Measurements from ENCODE around the gene ARRDC2.
"Not testable (repeated sequence)": the region's sequence is repeated elsewhere in the genome, so short reads cannot be mapped to it uniquely, and the experiment has no call there.

ARRDC2 gene

GRCh38 chr19:18001777-18002345, 6.1 kb upstream of the ARRDC2 start:
- peak overlapping the region; percentile 81 for H3K27ac Mint-ChIP-seq
- H3K4me1 Mint-ChIP-seq, result peaks cover 28% of the 10 kb centered on the region
- peak overlapping the region; percentile 90 for H3K4me3 Mint-ChIP-seq
- no peaks in the 10 kb centered on the region for H3K9me3 Mint-ChIP-seq
- no peaks in the 10 kb centered on the region for H3K27me3 Mint-ChIP-seq
- H3K36me3 Mint-ChIP-seq, result peaks cover 2% of the 10 kb centered on the region

GRCh38 chr19:18002347-18002850, 5.6 kb upstream of the ARRDC2 start:
- Mint-ChIP-seq H3K4me1 (peaks cover 32% of the 10 kb centered on the region), H3K36me3 (peaks cover 3% of the 10 kb centered on the region), H3K9me3 (no peaks in the 10 kb centered on the region), H3K27me3 (no peaks in the 10 kb centered on the region), H3K27ac (no peak overlapping the region), H3K4me3 (peak overlapping the region; percentile 90)

- not testable (repeated sequence) for H3K36me3 Mint-ChIP-seq, H3K9me3 Mint-ChIP-seq, H3K4me3 Mint-ChIP-seq, H3K27ac Mint-ChIP-seq, H3K27me3 Mint-ChIP-seq
- H3K4me1 Mint-ChIP-seq, result peaks cover 40% of the 10 kb centered on the region
These were observed 2.2 kb upstream of the ARRDC2 start for GRCh38 chr19:18005750-18006149.

GRCh38 chr19:18007044-18007916, 690 bp upstream of the ARRDC2 start:
- Mint-ChIP-seq H3K27ac (peak overlapping the region; percentile 87), H3K36me3 (peaks cover 7% of the 10 kb centered on the region), H3K27me3 (no peaks in the 10 kb centered on the region), H3K4me1 (peaks cover 44% of the 10 kb centered on the region), H3K9me3 (no peaks in the 10 kb centered on the region), H3K4me3 (peak overlapping the region; percentile 91)

- Mint-ChIP-seq H3K4me1 (peaks cover 45% of the 10 kb centered on the region), H3K27me3 (no peaks in the 10 kb centered on the region), H3K9me3 (no peaks in the 10 kb centered on the region), H3K36me3 (peaks cover 10% of the 10 kb centered on the region), H3K27ac (peak overlapping the region; percentile 75), H3K4me3 (peak overlapping the region; percentile 91)
These were observed 844 bp downstream of the ARRDC2 start for GRCh38 chr19:18008814-18009213.

- Mint-ChIP-seq H3K27ac (no peak overlapping the region), H3K9me3 (no peaks in the 10 kb centered on the region), H3K4me3 (peak overlapping the region; percentile 91), H3K27me3 (no peaks in the 10 kb centered on the region), H3K36me3 (peaks cover 17% of the 10 kb centered on the region), H3K4me1 (peaks cover 53% of the 10 kb centered on the region)
These were observed 1.6 kb downstream of the ARRDC2 start for GRCh38 chr19:18009412-18010066.

GRCh38 chr19:18010149-18010548, 2.2 kb downstream of the ARRDC2 start:
- Mint-ChIP-seq H3K9me3 (no peaks in the 10 kb centered on the region), H3K27ac (no peak overlapping the region), H3K27me3 (no peaks in the 10 kb centered on the region), H3K4me3 (peak overlapping the region; percentile 80), H3K4me1 (peaks cover 59% of the 10 kb centered on the region), H3K36me3 (peaks cover 17% of the 10 kb centered on the region)

- Mint-ChIP-seq H3K9me3 (no peaks in the 10 kb centered on the region), H3K27me3 (no peaks in the 10 kb centered on the region), H3K36me3 (peaks cover 20% of the 10 kb centered on the region), H3K27ac (peak overlapping the region; percentile 83), H3K4me1 (peaks cover 75% of the 10 kb centered on the region), H3K4me3 (peak overlapping the region; percentile 80)
These were observed 5.5 kb downstream of the ARRDC2 start for GRCh38 chr19:18013210-18014111.

GRCh38 chr19:18014197-18014596, 6.2 kb downstream of the ARRDC2 start:
- no peaks in the 10 kb centered on the region for H3K27me3 Mint-ChIP-seq
- peaks cover 20% of the 10 kb centered on the region for H3K36me3 Mint-ChIP-seq
- peak overlapping the region; percentile 80 for H3K4me3 Mint-ChIP-seq
- H3K27ac Mint-ChIP-seq, result peak overlapping the region; percentile 83
- H3K9me3 Mint-ChIP-seq, result no peaks in the 10 kb centered on the region
- peaks cover 72% of the 10 kb centered on the region for H3K4me1 Mint-ChIP-seq

- Mint-ChIP-seq H3K27me3 (no peaks in the 10 kb centered on the region), H3K36me3 (peaks cover 16% of the 10 kb centered on the region), H3K9me3 (no peaks in the 10 kb centered on the region), H3K27ac (peak overlapping the region; percentile 35), H3K4me3 (no peak overlapping the region), H3K4me1 (peaks cover 74% of the 10 kb centered on the region)
These were observed 8.4 kb downstream of the ARRDC2 start for GRCh38 chr19:18016209-18016910.

- Mint-ChIP-seq H3K27me3 (no peaks in the 10 kb centered on the region), H3K4me3 (no peak overlapping the region), H3K9me3 (no peaks in the 10 kb centered on the region), H3K27ac (peak overlapping the region; percentile 17), H3K36me3 (peaks cover 16% of the 10 kb centered on the region), H3K4me1 (peaks cover 79% of the 10 kb centered on the region)
These were observed 9.5 kb downstream of the ARRDC2 start for GRCh38 chr19:18017275-18018083.

GRCh38 chr19:18020212-18021085, 12.5 kb downstream of the ARRDC2 start:
- peak overlapping the region; percentile 71 for H3K27ac Mint-ChIP-seq
- H3K4me1 Mint-ChIP-seq, result peaks cover 70% of the 10 kb centered on the region
- no peaks in the 10 kb centered on the region for H3K9me3 Mint-ChIP-seq
- H3K36me3 Mint-ChIP-seq, result peaks cover 3% of the 10 kb centered on the region
- no peaks in the 10 kb centered on the region for H3K27me3 Mint-ChIP-seq
- H3K4me3 Mint-ChIP-seq, result peak overlapping the region; percentile 34

- H3K27ac Mint-ChIP-seq, result peak overlapping the region; percentile 43
- H3K36me3 Mint-ChIP-seq, result no peaks in the 10 kb centered on the region
- H3K4me1 Mint-ChIP-seq, result peaks cover 69% of the 10 kb centered on the region
- no peaks in the 10 kb centered on the region for H3K27me3 Mint-ChIP-seq
- peak overlapping the region; percentile 34 for H3K4me3 Mint-ChIP-seq
- H3K9me3 Mint-ChIP-seq, result no peaks in the 10 kb centered on the region
These were observed 13.3 kb downstream of the ARRDC2 start for GRCh38 chr19:18021121-18021755.

Data from activated naive CD4-positive, alpha-beta T cell treated with anti-CD3 and anti-CD28 coated beads, Interleukin-2, amount 50 U/mL, for 24 hours (primary cell).